Loucy (cell line): ENCODE data around the gene CLIP1.

Experiments used
- EZH2phosphoT487 ChIP-seq: fragments of 200-600 bp; IDR thresholded peaks from 2 replicates; pipeline ENCODE4 v1.6.1; 2018; ENCODE audit warnings: antibody characterized with exemption, mild to moderate bottlenecking, moderate library complexity, borderline replicate concordance
- TF ChIP-seq, protein P1 (sequence below): fragments of 200-600 bp; sonication (generic); conservative IDR thresholded peaks from 2 replicates; pipeline ENCODE4 v1.5.1; 2014; ENCODE audit warnings: mild to moderate bottlenecking, antibody characterized with exemption, low read length

DNA sequence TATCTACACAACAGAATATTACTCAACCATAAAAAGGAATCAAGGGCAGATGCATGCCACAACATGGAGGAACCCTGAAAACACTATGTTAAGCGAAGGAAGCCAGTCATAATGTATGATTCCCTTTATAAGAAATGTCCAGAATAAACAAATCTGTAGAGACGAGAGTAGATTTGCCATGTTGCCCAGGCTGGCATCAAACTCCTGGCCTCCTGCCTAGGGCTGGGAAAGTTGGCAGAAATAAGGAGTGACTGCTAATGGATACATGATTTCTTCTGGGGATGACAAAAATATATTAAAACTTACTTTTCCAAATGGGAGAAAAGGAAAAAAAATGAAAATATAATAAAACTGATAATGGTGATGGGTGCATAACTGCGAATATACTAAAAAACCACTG lies 10.9 kb downstream of the CLIP1 start:
- TF ChIP-seq, protein P1, sequence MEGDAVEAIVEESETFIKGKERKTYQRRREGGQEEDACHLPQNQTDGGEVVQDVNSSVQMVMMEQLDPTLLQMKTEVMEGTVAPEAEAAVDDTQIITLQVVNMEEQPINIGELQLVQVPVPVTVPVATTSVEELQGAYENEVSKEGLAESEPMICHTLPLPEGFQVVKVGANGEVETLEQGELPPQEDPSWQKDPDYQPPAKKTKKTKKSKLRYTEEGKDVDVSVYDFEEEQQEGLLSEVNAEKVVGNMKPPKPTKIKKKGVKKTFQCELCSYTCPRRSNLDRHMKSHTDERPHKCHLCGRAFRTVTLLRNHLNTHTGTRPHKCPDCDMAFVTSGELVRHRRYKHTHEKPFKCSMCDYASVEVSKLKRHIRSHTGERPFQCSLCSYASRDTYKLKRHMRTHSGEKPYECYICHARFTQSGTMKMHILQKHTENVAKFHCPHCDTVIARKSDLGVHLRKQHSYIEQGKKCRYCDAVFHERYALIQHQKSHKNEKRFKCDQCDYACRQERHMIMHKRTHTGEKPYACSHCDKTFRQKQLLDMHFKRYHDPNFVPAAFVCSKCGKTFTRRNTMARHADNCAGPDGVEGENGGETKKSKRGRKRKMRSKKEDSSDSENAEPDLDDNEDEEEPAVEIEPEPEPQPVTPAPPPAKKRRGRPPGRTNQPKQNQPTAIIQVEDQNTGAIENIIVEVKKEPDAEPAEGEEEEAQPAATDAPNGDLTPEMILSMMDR, result no peak
- TF ChIP-seq EZH2phosphoT487, result no peak
